NT2/D1 (cell line): ENCODE measurements around the gene EID3.
"Not testable (repeated sequence)": the region's sequence is repeated elsewhere in the genome, so short reads cannot be mapped to it uniquely, and the experiment has no call there.

ENCODE experiments used
- DNase-seq: peaks from one replicate; pipeline ENCODE4 v3.0.0-alpha.2; 2011; ENCODE audit warnings: low read depth, low spot score
- H3K27me3 ChIP-seq: 2 replicates; pipeline ENCODE4 v1.6.0; 2011; ENCODE audit warnings: mild to moderate bottlenecking; ENCODE audit not compliant: insufficient read length, insufficient read depth
- H3K36me3 ChIP-seq: 2 replicates; pipeline ENCODE4 v1.6.1; 2011; ENCODE audit warnings: mild to moderate bottlenecking, low read length, mixed read lengths; ENCODE audit not compliant: insufficient read depth, insufficient read length
- H3K4me1 ChIP-seq: 2 replicates; pipeline ENCODE4 v1.5.1; 2011; ENCODE audit not compliant: insufficient read depth, insufficient read length
- H3K4me3 ChIP-seq: 2 replicates; pipeline ENCODE4 v1.5.1; 2011; ENCODE audit warnings: low read depth; ENCODE audit not compliant: insufficient read length
- H3K9ac ChIP-seq: 2 replicates; pipeline ENCODE4 v1.6.0; 2011; ENCODE audit warnings: low read depth; ENCODE audit not compliant: insufficient read length
- H3K9me3 ChIP-seq: 2 replicates; pipeline ENCODE4 v1.5.1; 2011; ENCODE audit warnings: mild to moderate bottlenecking, low read length; ENCODE audit not compliant: insufficient read depth
- SUZ12 ChIP-seq: IDR thresholded peaks from 2 replicates; pipeline ENCODE4 v1.6.1; 2011; ENCODE audit not compliant: insufficient read length, insufficient read depth; ENCODE audit errors: extremely low read depth
- YY1 ChIP-seq: IDR thresholded peaks from 2 replicates; pipeline ENCODE4 v1.6.1; 2011; ENCODE audit not compliant: insufficient read length, insufficient read depth
- ZNF274 ChIP-seq: IDR thresholded peaks from 2 replicates; pipeline ENCODE4 v1.6.1; 2011; ENCODE audit warnings: mild to moderate bottlenecking, low read depth, low read length

The EID3 gene

DNA sequence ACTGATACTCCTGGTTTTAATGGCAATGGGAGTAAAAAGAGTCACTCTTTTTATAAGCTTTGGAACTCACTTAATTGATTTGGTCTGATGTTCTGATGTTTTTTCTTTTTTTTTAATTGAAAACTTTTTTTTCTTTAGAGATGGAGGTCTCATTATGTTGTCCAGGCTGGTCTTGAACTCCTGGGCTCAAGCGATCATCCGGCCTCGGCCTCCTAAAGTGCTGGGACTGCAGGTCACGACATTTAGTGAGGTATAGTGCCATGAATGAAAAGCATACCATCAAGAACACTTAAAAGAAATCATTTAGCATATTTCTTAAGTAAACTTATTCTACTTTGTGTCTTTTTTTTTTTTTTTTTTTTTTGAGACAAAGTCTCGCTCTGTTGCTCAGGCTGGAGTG is 12.7 kb upstream of the EID3 start:
- DNase-seq, result no peak
- Histone ChIP-seq H3K36me3 (peaks cover 62% of the 10 kb centered on the region), H3K4me3 (no peak overlapping the region), H3K9ac (no peak overlapping the region), H3K27me3 (no peaks in the 10 kb centered on the region), H3K9me3 (no peaks in the 10 kb centered on the region), H3K4me1 (peaks cover 5% of the 10 kb centered on the region)
- TF ChIP-seq ZNF274 (no peak), SUZ12 (no peak), YY1 (no peak)

GRCh38 chr12:104291867-104292524 is 11.5 kb upstream of the EID3 start:
- no peak overlapping the region for H3K4me3 ChIP-seq
- H3K27me3 ChIP-seq, result no peaks in the 10 kb centered on the region
- peak; percentile 54 for DNase-seq
- H3K4me1 ChIP-seq, result peaks cover 2% of the 10 kb centered on the region
- H3K9me3 ChIP-seq, result no peaks in the 10 kb centered on the region
- TF ChIP-seq SUZ12, result no peak
- no peak overlapping the region for H3K9ac ChIP-seq
- peaks cover 73% of the 10 kb centered on the region for H3K36me3 ChIP-seq

DNA sequence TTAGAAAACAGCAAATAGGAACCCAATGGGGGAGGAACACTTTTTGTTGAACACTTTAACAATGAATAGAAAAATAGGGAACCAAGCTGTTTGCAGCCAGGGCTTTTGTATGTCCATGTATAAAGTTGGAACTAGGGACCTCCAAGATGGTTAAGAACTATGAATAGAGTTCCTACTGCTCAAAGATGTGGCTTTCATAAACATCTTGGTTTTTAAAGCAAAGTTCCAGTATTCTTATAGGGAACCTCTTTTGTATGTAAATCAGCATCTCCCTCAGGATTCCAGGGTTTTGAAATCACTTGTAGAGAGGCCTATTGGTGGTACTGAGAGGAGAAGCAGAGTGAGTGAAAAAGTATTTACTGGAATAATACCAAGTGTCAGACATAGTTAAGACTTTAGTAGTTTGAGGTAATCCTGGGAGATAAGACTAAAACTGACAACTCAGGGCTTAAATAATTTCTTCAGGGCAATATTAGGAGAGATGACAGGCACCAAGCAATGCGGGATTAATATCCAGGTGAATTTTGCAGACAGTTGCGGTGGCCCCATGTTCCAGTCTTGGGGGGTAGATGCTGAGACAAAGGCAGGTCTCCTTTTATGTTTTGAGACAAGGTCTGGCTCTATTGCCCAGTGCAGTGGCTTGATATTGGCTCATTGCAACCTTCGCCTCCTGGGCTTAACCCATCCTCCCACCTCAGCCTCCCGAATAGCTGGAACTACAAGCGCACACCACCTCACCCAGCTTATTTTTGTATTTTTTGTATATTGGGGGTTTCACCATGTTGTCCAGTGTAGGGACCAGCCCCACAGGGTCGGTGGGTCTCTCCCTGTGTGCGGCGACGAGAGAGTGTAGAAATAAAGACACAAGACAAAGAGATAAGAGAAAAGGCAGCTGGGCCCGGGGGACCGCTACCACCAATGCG is 10.4 kb upstream of the EID3 start:
- Histone ChIP-seq H3K36me3 (peaks cover 81% of the 10 kb centered on the region), H3K9ac (no peak overlapping the region), H3K27me3 (no peaks in the 10 kb centered on the region), H3K4me3 (no peak overlapping the region), H3K9me3 (no peaks in the 10 kb centered on the region), H3K4me1 (peaks cover 2% of the 10 kb centered on the region)
- DNase-seq, result no peak
- TF ChIP-seq ZNF274, result no peak
- TF ChIP-seq SUZ12, result no peak
- TF ChIP-seq YY1, result no peak

DNA sequence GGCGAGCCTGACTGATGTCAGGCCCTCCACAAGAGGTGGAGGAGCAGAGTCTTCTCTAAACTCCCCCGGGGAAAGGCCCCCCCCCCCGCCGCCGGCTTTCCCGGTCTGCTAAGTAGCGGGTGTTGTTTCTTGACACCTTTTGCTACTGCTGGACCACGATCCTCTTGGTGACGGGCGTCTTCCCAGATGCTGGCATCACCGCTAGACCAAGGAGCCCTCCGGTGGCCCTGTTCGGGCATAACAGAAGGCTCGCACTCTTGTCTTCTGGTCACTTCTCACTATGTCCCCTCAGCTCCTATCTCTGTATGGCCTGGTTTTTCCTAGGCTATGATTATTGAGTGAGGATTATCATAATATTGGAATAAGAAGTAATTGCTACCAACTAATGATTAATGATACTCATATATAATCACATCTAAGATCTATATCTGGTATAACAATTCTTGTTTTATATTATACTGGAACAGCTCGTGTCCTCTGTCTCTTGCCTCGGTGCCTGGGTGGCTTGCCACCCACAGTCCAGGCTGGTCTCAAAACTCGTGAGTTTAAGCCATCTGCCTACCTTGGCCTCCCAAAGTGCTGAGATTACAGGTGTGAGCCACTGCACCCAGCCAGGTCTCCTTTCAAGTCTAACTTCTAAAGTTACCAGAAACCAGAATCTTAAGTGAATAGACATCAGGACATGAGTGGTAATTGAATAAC is 9.2 kb upstream of the EID3 start:
- H3K4me3 ChIP-seq, H3K27me3 ChIP-seq, H3K9me3 ChIP-seq, H3K4me1 ChIP-seq, H3K9ac ChIP-seq, DNase-seq: not testable (repeated sequence)
- H3K36me3 ChIP-seq, result peaks cover 83% of the 10 kb centered on the region

- Histone ChIP-seq H3K4me3 (no peak overlapping the region), H3K4me1 (no peaks in the 10 kb centered on the region), H3K9me3 (no peaks in the 10 kb centered on the region), H3K9ac (peak overlapping the region; percentile 33), H3K27me3 (no peaks in the 10 kb centered on the region), H3K36me3 (peaks cover 81% of the 10 kb centered on the region)
- no peak for DNase-seq
- TF ChIP-seq ZNF274, result no peak
- TF ChIP-seq YY1, result no peak
Measured at GRCh38 chr12:104294927-104295668, 8.4 kb upstream of the EID3 start.

GRCh38 chr12:104295954-104296353 is 7.6 kb upstream of the EID3 start:
- DNase-seq, result no peak
- peaks cover 76% of the 10 kb centered on the region for H3K36me3 ChIP-seq
- TF ChIP-seq YY1, result no peak
- TF ChIP-seq SUZ12, result no peak
- no peak for TF ChIP-seq ZNF274
- H3K9me3 ChIP-seq, result no peaks in the 10 kb centered on the region
- H3K9ac ChIP-seq, result no peak overlapping the region
- H3K4me1 ChIP-seq, result no peaks in the 10 kb centered on the region
- no peaks in the 10 kb centered on the region for H3K27me3 ChIP-seq
- no peak overlapping the region for H3K4me3 ChIP-seq

DNA sequence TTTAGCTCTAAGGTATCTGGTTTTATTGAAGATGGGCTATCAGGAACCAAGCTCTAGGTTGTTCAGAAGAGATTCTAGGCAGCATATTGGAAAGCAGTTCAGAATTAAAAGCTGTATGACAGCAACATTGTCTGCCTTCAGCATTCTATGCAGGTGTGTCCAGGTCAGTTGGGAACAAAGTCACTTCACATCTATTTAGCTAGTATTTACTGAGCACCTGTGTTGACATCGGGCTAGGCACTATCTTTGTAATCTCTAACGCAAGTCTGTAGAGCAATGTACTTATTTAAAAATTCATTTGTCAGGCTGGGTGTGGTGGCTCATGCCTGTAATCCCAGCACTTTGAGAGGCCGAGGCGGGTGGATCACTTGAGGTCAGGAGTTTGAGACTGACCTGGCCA is 6.8 kb upstream of the EID3 start:
- Histone ChIP-seq H3K4me3 (no peak overlapping the region), H3K27me3 (no peaks in the 10 kb centered on the region), H3K4me1 (no peaks in the 10 kb centered on the region), H3K9me3 (no peaks in the 10 kb centered on the region), H3K36me3 (peaks cover 72% of the 10 kb centered on the region), H3K9ac (no peak overlapping the region)
- no peak for DNase-seq
- TF ChIP-seq SUZ12 (no peak), YY1 (no peak), ZNF274 (no peak)
